ENCODE results near the gene TRIM66. TPM values are rescaled to one million over a fixed set of nuclear protein-coding genes. Genes with fewer than 3 reads are reported as not detected.
A peak's percentile ranks its signal among the peaks of the same experiment; 100 is the strongest.

Gene TRIM66
- total RNA-seq, 1 donor from 2014 or later = 3.9 TPM

DNA sequence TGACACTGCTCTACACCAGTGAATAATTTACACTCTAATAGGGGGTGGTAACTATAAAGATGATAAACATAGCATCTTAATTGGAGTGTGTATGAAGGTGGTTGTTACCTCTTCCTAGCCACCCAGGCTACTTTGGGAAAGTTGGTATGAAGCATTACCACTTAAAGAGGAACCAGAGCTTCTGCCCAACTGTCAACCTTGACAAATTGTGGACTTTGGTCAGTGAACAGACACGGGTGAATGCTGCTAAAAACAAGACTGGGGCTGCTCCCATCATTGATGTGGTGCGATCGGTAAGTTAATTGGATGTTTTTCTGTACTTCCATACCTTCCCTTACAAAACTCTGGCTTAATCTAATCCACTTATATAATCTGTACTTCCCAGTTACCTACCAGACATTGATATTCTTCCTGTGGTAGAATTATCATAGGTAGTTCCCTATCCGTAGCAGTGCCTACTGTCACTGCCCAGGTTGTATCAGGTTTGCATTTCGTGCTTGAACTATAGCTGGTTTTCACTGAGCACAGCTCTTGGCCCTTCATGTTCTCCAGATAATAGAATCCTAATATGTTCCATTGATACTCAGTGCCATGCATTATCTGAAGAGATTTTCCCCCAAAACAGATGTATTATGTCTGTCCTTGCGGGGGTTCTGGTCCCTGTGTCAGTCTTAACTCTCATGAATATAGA, 2.3 kb upstream of the TRIM66 start:
- no peak for DNase-seq (ENCODE audit: low spot score in 2 of 2)
- peaks cover 5 to 30% of the 10 kb centered on the region in 2 donors for H3K4me1 ChIP-seq
- no peaks in the 10 kb centered on the region for H3K9me3 ChIP-seq
- H3K27me3 ChIP-seq = no peaks in the 10 kb centered on the region
- TF ChIP-seq, protein P1, sequence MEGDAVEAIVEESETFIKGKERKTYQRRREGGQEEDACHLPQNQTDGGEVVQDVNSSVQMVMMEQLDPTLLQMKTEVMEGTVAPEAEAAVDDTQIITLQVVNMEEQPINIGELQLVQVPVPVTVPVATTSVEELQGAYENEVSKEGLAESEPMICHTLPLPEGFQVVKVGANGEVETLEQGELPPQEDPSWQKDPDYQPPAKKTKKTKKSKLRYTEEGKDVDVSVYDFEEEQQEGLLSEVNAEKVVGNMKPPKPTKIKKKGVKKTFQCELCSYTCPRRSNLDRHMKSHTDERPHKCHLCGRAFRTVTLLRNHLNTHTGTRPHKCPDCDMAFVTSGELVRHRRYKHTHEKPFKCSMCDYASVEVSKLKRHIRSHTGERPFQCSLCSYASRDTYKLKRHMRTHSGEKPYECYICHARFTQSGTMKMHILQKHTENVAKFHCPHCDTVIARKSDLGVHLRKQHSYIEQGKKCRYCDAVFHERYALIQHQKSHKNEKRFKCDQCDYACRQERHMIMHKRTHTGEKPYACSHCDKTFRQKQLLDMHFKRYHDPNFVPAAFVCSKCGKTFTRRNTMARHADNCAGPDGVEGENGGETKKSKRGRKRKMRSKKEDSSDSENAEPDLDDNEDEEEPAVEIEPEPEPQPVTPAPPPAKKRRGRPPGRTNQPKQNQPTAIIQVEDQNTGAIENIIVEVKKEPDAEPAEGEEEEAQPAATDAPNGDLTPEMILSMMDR (IDR thresholded peaks at IDR 0.05) = no peak
- intact Hi-C loops (cut with DNase I) = loop anchor here (5.0 kb wide), 3 partner anchors 183 to 453 kb away; partner anchors contain the start of gene TMEM9B
- H3K27ac ChIP-seq = peak overlapping the region in 1 of 2 donors; percentile 97
- peaks cover 21 to 33% of the 10 kb centered on the region in 2 donors for H3K36me3 ChIP-seq
- H3K4me3 ChIP-seq = peak overlapping the region in 1 of 2 donors; percentile 65

DNA sequence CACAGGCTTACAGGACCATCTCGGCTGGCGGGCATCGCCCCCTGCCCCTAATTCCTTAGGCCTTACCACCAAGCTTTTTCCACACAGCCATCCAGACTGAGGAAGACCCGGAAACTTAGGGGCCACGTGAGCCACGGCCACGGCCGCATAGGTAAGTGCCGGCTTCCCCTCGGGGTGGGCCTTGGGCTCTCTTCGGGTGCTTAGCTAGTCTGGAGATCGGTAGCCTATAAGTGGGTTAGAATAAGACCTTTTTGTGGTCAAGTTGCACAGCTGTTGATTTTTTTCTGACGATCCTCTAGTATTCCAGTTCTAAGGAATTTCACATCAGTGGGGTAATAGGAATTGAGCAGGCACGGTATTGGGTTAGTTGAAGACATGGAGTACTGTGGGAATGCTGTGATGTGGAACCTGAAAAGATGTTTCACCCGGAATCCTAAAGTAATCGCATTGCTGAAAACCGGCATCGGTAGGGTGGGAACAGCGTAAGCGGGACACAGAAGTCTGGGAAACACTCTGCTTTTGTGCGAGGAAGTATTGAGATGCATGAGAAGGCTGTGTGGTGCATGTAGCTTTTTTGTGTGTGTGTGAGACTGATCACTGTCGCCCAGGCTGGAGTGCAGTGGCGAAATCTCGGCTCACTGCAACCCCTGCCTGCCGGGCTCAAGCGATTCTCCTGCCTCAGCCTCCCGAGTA, 796 bp upstream of the TRIM66 start:
- intact Hi-C loops (cut with DNase I) = loop anchor here (2.0 to 5.0 kb wide), 4 partner anchors 50 to 454 kb away; partner anchors contain the start of genes AKIP1 and TMEM9B
- Histone ChIP-seq H3K27ac (peak overlapping the region; percentile 81 to 97), H3K4me1 (peaks cover 5 to 24% of the 10 kb centered on the region in 2 donors), H3K4me3 (peak overlapping the region; percentile 65 to 86), H3K27me3 (no peaks in the 10 kb centered on the region), H3K36me3 (peaks cover 21 to 35% of the 10 kb centered on the region in 2 donors), H3K9me3 (no peaks in the 10 kb centered on the region)
- TF ChIP-seq, protein P1 (IDR thresholded peaks at IDR 0.05) = no peak
- DNase-seq (ENCODE audit: low spot score in 2 of 2) = no peak

DNA sequence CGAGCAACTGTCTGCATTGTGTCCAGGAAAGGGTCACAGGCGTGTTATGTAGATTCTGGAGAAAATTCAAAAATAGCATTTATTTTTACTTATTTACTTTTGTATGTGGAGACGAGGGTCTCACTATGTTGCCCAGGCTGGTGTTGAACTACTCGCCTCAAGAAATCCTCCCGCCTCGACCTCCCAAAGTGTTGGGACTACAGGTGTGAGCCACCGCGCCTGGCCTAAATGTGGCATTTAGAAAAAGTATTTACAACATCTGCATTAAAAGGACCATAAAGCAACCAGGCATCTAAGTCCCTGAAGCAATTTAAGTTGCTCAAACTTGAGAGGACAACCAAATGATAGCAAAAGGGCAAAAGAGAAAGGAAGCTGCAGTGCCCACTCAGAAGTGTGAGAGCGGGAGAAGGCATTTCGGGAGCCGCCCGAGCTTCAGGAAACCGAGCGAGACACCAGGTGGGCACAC, 595 bp downstream of the TRIM66 start:
- no peak for DNase-seq (ENCODE audit: low spot score in 2 of 2)
- no peaks in the 10 kb centered on the region for H3K27me3 ChIP-seq
- peaks cover 0 to 16% of the 10 kb centered on the region in 2 donors for H3K4me1 ChIP-seq
- H3K9me3 ChIP-seq = no peaks in the 10 kb centered on the region
- intact Hi-C loops (cut with DNase I) = loop anchor here (2.0 to 5.0 kb wide), 4 partner anchors 51 to 455 kb away; partner anchors contain the start of genes AKIP1 and TMEM9B
- H3K4me3 ChIP-seq = peak overlapping the region; percentile 65 to 86
- peak overlapping the region; percentile 81 to 97 for H3K27ac ChIP-seq
- peaks cover 21 to 32% of the 10 kb centered on the region in 2 donors for H3K36me3 ChIP-seq
- TF ChIP-seq, protein P1 (IDR thresholded peaks at IDR 0.05) = no peak

DNA sequence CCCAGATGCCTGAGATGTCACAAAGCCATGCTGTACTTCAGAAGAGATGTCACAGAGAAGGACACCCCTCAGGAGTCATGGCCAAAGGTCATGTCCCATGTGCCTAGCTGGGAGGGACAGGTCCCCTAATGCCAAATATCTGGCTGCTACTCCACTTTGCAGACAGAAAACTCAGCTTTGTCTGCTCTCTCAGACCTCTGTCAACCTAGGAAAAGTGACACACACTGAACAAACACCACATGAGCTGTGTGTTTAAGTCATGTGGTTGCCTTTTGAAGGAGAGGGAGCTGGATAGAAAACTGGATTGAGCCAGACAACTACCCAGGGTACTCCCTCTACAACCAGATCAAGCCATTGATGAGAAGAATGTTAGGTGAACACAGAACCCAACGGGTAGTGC, 3.5 kb downstream of the TRIM66 start:
- no peak overlapping the region for H3K4me3 ChIP-seq
- TF ChIP-seq, protein P1 (IDR thresholded peaks at IDR 0.05) = no peak
- H3K9me3 ChIP-seq = no peaks in the 10 kb centered on the region
- peaks cover 0 to 9% of the 10 kb centered on the region in 2 donors for H3K4me1 ChIP-seq
- no peak overlapping the region for H3K27ac ChIP-seq
- intact Hi-C loops (cut with DNase I) = no loop called here
- no peaks in the 10 kb centered on the region for H3K27me3 ChIP-seq
- H3K36me3 ChIP-seq = peaks cover under 1 to 4% of the 10 kb centered on the region in 2 donors
- DNase-seq (ENCODE audit: low spot score in 2 of 2) = no peak

GRCh38 chr11:8676458-8676857, 6.0 kb downstream of the TRIM66 start:
- no peak overlapping the region for H3K27ac ChIP-seq
- H3K27me3 ChIP-seq = no peaks in the 10 kb centered on the region
- peaks cover 0 to 5% of the 10 kb centered on the region in 2 donors for H3K36me3 ChIP-seq
- no peak for DNase-seq (ENCODE audit: low spot score in 2 of 2)
- intact Hi-C loops (cut with DNase I) = no loop called here
- H3K4me3 ChIP-seq = no peak overlapping the region
- peaks cover 5 to 7% of the 10 kb centered on the region in 2 donors for H3K4me1 ChIP-seq
- TF ChIP-seq, protein P1 (IDR thresholded peaks at IDR 0.05) = no peak
- no peaks in the 10 kb centered on the region for H3K9me3 ChIP-seq
